Measurements from ENCODE around the gene SRPRB. TPM values are rescaled to one million over a fixed set of nuclear protein-coding genes. Genes with fewer than 3 reads are reported as not detected.

Gene SRPRB
- polyA plus RNA-seq, 1 donor from 2014 or later = 46.9 TPM

- TF ChIP-seq RAD21 (conservative IDR thresholded peaks at IDR 0.05) (no peak), TAF1 (IDR thresholded peaks at IDR 0.05; ENCODE audit: low read depth) (no peak), SMC3 (conservative IDR thresholded peaks at IDR 0.05; ENCODE audit: poor library complexity) (no peak), EZH2 (IDR thresholded peaks at IDR 0.05; ENCODE audit: borderline replicate concordance, insufficient read depth, low read length, poor library complexity, severe bottlenecking) (no peak), EP300 (conservative IDR thresholded peaks at IDR 0.05; ENCODE audit: poor library complexity, severe bottlenecking) (no peak), MXI1 (conservative IDR thresholded peaks at IDR 0.05; ENCODE audit: poor library complexity, severe bottlenecking) (no peak), POLR2AphosphoS5 (IDR thresholded peaks at IDR 0.05) (no peak), CTCF (IDR thresholded peaks at IDR 0.05; ENCODE audit: poor library complexity, severe bottlenecking) (no peak), REST (IDR thresholded peaks at IDR 0.05; ENCODE audit: borderline replicate concordance) (no peak)
- Histone ChIP-seq H3K9ac (ENCODE audit: low read length) (no peak overlapping the region), H3K4me3 (ENCODE audit: low read length) (no peak overlapping the region), H3K9me2 (ENCODE audit: insufficient read depth, low read length) (no peaks in the 10 kb centered on the region), H3K4me2 (ENCODE audit: low read length) (no peak overlapping the region), H2AFZ (ENCODE audit: low read depth, low read length) (no peak overlapping the region), H3K9me3 (ENCODE audit: low read length) (no peaks in the 10 kb centered on the region), H3K79me2 (replicated peaks; ENCODE audit: insufficient read depth, low read length) (no peaks in the 10 kb centered on the region), H4K20me1 (ENCODE audit: insufficient read depth) (no peaks in the 10 kb centered on the region), H3F3A (ENCODE audit: insufficient read depth, low read length, poor library complexity, severe bottlenecking) (no peaks in the 10 kb centered on the region), H3K27me3 (ENCODE audit: insufficient read depth, low read depth, low read length) (no peaks in the 10 kb centered on the region), H3K27ac (ENCODE audit: low read length) (no peak overlapping the region), H3K36me3 (ENCODE audit: insufficient read depth, low read length) (no peaks in the 10 kb centered on the region)
Measured at GRCh38 chr3:133782454-133782853, 23.2 kb upstream of the SRPRB start.

GRCh38 chr3:133783762-133784161 lies 21.9 kb upstream of the SRPRB start:
- Histone ChIP-seq H3K27ac (ENCODE audit: low read length) (no peak overlapping the region), H3K4me3 (ENCODE audit: low read length) (no peak overlapping the region), H3K9me3 (ENCODE audit: low read length) (no peaks in the 10 kb centered on the region), H3K36me3 (ENCODE audit: insufficient read depth, low read length) (no peaks in the 10 kb centered on the region), H3K4me2 (ENCODE audit: low read length) (no peak overlapping the region), H3K27me3 (ENCODE audit: insufficient read depth, low read depth, low read length) (no peaks in the 10 kb centered on the region), H3K9me2 (ENCODE audit: insufficient read depth, low read length) (no peaks in the 10 kb centered on the region), H2AFZ (ENCODE audit: low read depth, low read length) (no peak overlapping the region), H4K20me1 (ENCODE audit: insufficient read depth) (no peaks in the 10 kb centered on the region), H3K9ac (ENCODE audit: low read length) (no peak overlapping the region), H3F3A (ENCODE audit: insufficient read depth, low read length, poor library complexity, severe bottlenecking) (no peaks in the 10 kb centered on the region), H3K79me2 (replicated peaks; ENCODE audit: insufficient read depth, low read length) (no peaks in the 10 kb centered on the region)
- TF ChIP-seq EP300 (conservative IDR thresholded peaks at IDR 0.05; ENCODE audit: poor library complexity, severe bottlenecking) (no peak), SMC3 (conservative IDR thresholded peaks at IDR 0.05; ENCODE audit: poor library complexity) (no peak), RAD21 (conservative IDR thresholded peaks at IDR 0.05) (no peak), POLR2AphosphoS5 (IDR thresholded peaks at IDR 0.05) (no peak), MXI1 (conservative IDR thresholded peaks at IDR 0.05; ENCODE audit: poor library complexity, severe bottlenecking) (no peak), TAF1 (IDR thresholded peaks at IDR 0.05; ENCODE audit: low read depth) (no peak), REST (IDR thresholded peaks at IDR 0.05; ENCODE audit: borderline replicate concordance) (no peak), CTCF (IDR thresholded peaks at IDR 0.05; ENCODE audit: poor library complexity, severe bottlenecking) (no peak), EZH2 (IDR thresholded peaks at IDR 0.05; ENCODE audit: borderline replicate concordance, insufficient read depth, low read length, poor library complexity, severe bottlenecking) (no peak)

Measured in neural cell (in vitro differentiated cells).